Transverse colon (tissue), 4 donors: ENCODE data around the gene SH3RF3.

Source experiments
- CTCF ChIP-seq, 5 experiments: fragments of 200-600 bp in 3 of 5; fragments of 450-650 bp in 2 of 5; sonication (generic) in 3 of 5; IDR thresholded peaks; 1 replicate in 2 of 5; 2 replicates in 3 of 5; pipeline ENCODE4 v1.5.1; 2016 to 2017; ENCODE audit warnings: antibody characterized with exemption in 5 of 5, inconsistent platforms in 3 of 5, mild to moderate bottlenecking in 2 of 5, moderate library complexity in 1 of 5
- EP300 ChIP-seq: sonication (generic); formaldehyde crosslinking; IDR thresholded peaks from one replicate; pipeline ENCODE4 v1.6.1; 2017; ENCODE audit warnings: antibody characterized with exemption, low read depth
- POLR2A ChIP-seq: fragments of 450-650 bp; IDR thresholded peaks from one replicate; pipeline ENCODE4 v1.6.1; 2016; ENCODE audit warnings: antibody characterized with exemption, mild to moderate bottlenecking, moderate library complexity
- POLR2AphosphoS5 ChIP-seq, 3 donors: sonication (generic); formaldehyde crosslinking; IDR thresholded peaks; one replicate each; pipeline ENCODE4 v1.6.1; 2016; ENCODE audit warnings: antibody characterized with exemption in 3 of 3

GRCh38 chr2:109356324-109357035 is 227.5 kb downstream of the SH3RF3 start:
- TF ChIP-seq CTCF (IDR thresholded peaks at IDR 0.05) (no peak), EP300 (no peak), POLR2A (no peak), POLR2AphosphoS5 (IDR thresholded peaks at IDR 0.05) (no peak)
